Measurements from ENCODE around the gene ARAP1. TPM values are rescaled to one million over a fixed set of nuclear protein-coding genes. Genes with fewer than 3 reads are reported as not detected.

Gene ARAP1
- total RNA-seq, 2 experiments from 2014 or later = 129 to 134 TPM

Small RNAs within 50 kb of the gene (microRNA-seq; reads per million reads assigned to microRNA genes)
- gene MIR4692 = not detected

Other genes with a start within 250 kb of the ARAP1 start
- under 1 TPM in 1 of 2 experiments, not detected in 1; 0.83 TPM for gene PDE2A, start 78.0 kb downstream of the ARAP1 start, total RNA-seq
- 1 to 10 TPM; 7.8 to 8.0 TPM for gene STARD10, start 41.6 kb upstream of the ARAP1 start, total RNA-seq
- 100 to 1,000 TPM; 159 to 163 TPM for gene ATG16L2, start 62.0 kb upstream of the ARAP1 start, total RNA-seq

Data from activated naive CD8-positive, alpha-beta T cell treated with anti-CD3 and anti-CD28 coated beads, Interleukin-2, amount 10 ng/mL, durations not matched to agents 7 days and 5 days (primary cell).